LNCaP clone FGC (cell line): ENCODE measurements around the gene TCF25.

Experiments
- DNase-seq: peaks from one replicate; pipeline ENCODE4 v3.0.0-alpha.2; 2011; ENCODE audit warnings: low read depth
- H3K4me3 ChIP-seq: 2 replicates; pipeline ENCODE4 v1.5.1; 2011; ENCODE audit warnings: mild to moderate bottlenecking, low read depth, low read length, control low read depth
- CTCF ChIP-seq: IDR thresholded peaks from 2 replicates; pipeline ENCODE4 v1.5.1; 2012; ENCODE audit warnings: mild to moderate bottlenecking; ENCODE audit not compliant: control insufficient read depth, insufficient read depth; ENCODE audit errors: extremely low read depth

Gene TCF25

GRCh38 chr16:89893642-89894548 is 20.5 kb downstream of the TCF25 start:
- no peak overlapping the region for H3K4me3 ChIP-seq
- DNase-seq: no peak
- TF ChIP-seq CTCF: no peak

- TF ChIP-seq CTCF: no peak
- H3K4me3 ChIP-seq: no peak overlapping the region
- DNase-seq: no peak
These were observed 22.3 kb downstream of the TCF25 start for GRCh38 chr16:89895482-89896250.

GRCh38 chr16:89897204-89897603 is 23.8 kb downstream of the TCF25 start:
- TF ChIP-seq CTCF: no peak
- no peak for DNase-seq
- no peak overlapping the region for H3K4me3 ChIP-seq

- no peak for TF ChIP-seq CTCF
- no peak overlapping the region for H3K4me3 ChIP-seq
- no peak for DNase-seq
These were observed 25.0 kb downstream of the TCF25 start for GRCh38 chr16:89898201-89898967.

- TF ChIP-seq CTCF: no peak
These were observed 26.6 kb downstream of the TCF25 start for GRCh38 chr16:89899879-89900481.

GRCh38 chr16:89900885-89901284 is 27.5 kb downstream of the TCF25 start:
- no peak for TF ChIP-seq CTCF
- no peak overlapping the region for H3K4me3 ChIP-seq
- no peak for DNase-seq

More at GRCh38 chr16:89899879-89900481, 26.6 kb downstream of the TCF25 start:
- DNase-seq: no peak
- no peak overlapping the region for H3K4me3 ChIP-seq
